GM19372 (cell line): ENCODE data around the gene ADCY2.

Experiments used
- ATAC-seq: cut with Tn5 transposase; IDR thresholded peaks from one replicate; pipeline ENCODE4 v1.9.1; 2021; ENCODE audit warnings: mild to moderate bottlenecking, low read depth, moderate library complexity; ENCODE audit not compliant: unreplicated experiment

Gene ADCY2

DNA sequence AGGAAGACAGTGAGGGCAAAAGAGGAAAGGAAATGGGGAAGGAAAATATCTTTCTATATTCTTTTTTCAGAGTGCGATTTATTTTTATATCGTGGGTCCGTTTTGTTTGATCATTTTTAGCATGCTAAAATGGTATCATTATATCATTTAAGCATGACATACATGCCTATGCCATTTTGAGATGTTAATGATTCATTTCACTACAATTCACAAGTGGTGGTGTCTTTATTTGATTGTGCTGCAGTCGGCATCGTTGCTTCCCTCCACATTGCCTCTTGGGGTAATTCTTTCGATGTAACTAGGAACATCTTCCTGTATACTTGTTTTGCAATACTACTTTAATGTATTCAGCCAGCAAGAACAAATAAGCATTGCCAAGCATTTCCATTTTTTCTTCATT lies 309.8 kb downstream of the ADCY2 start:
- no peak for ATAC-seq

- no peak for ATAC-seq
Measured at GRCh38 chr5:7706256-7706655, 310.3 kb downstream of the ADCY2 start.

DNA sequence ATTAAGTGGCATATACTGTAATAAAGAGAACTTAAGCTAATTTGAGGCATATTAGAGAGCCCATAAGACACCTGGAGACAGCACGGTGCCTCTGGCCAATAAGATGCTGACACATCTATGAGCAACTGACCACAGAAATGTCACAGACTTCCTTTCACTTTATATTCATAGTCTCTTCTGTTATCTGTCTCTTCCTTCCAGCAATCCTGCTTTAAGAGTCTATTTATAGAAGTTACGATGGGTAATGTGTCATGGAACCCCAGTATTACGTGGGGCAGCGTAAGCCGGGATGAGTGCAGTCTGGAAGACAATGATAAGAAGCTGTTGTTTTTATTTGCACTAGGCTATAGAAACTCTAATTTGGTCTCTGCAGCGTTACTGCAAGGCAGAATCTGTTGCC lies 318.2 kb downstream of the ADCY2 start:
- no peak for ATAC-seq

DNA sequence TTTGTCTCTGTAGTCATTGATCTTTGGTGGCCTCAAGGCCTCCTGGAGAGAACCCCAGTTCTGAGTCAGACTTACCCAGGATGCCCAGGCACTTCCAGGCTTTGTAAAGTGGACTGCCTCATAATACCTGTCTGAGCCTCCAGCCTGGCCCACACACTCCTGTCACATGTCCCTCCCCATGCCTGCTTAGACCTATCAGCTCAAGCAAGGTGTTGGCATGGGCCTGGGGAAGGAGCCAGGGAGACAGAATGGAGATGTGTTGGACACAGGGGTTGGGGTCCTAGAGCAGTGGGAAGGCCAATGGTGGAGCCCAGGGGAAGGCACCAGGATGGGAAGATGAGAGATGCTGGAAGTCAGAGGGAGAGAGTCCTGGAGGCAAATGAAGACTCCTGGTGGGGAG lies 318.8 kb downstream of the ADCY2 start:
- ATAC-seq = no peak

- ATAC-seq = no peak
Measured at GRCh38 chr5:7717691-7718090, 321.8 kb downstream of the ADCY2 start.

DNA sequence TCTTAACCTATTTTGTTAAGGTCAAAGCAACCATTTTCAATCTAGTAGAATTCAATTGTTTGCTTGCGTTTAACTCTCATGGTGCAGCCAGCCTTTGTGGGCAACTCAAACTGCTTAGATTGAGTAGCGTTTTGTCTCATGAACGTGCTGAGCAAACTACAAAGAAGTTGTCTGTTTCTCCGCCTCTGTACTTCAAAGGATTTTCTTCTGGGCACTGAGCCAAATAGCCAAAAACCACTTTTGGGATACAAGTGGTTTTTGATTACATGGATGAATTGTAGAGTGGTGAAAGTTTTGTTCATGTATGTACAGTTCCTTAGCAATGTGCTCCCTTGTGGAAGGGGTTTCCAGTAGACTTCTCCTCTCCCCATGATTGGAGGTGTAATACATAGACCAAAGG lies 332.1 kb downstream of the ADCY2 start:
- ATAC-seq = no peak

- ATAC-seq = no peak
Measured at GRCh38 chr5:7741415-7742065, 345.6 kb downstream of the ADCY2 start.

- no peak for ATAC-seq
Measured at GRCh38 chr5:7742241-7742656, 346.3 kb downstream of the ADCY2 start.

GRCh38 chr5:7745882-7746610 lies 350.1 kb downstream of the ADCY2 start:
- no peak for ATAC-seq

DNA sequence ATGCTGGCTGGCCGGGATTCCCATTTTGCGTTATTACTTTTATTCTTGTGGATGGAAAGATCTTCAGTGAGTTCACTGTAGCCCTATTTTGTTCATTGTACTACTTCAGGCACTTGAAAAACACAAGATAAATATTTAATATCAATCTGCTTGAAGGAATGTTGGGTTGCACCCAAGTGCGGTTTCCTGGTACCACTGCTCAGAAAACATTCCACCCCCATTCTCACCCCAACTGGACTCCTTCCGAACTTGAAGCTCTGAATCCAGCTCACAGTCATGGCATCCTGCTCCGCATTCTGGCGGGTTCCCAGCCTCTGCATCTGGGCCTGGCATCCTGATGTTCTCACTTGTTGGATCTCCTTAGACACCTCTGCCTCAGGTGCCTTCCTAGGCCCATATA lies 351.8 kb downstream of the ADCY2 start:
- ATAC-seq = no peak

- no peak for ATAC-seq
Measured at GRCh38 chr5:7749626-7750025, 353.7 kb downstream of the ADCY2 start.

- no peak for ATAC-seq
Measured at GRCh38 chr5:7751874-7752273, 355.9 kb downstream of the ADCY2 start.

GRCh38 chr5:7753181-7753580 lies 357.2 kb downstream of the ADCY2 start:
- no peak for ATAC-seq

DNA sequence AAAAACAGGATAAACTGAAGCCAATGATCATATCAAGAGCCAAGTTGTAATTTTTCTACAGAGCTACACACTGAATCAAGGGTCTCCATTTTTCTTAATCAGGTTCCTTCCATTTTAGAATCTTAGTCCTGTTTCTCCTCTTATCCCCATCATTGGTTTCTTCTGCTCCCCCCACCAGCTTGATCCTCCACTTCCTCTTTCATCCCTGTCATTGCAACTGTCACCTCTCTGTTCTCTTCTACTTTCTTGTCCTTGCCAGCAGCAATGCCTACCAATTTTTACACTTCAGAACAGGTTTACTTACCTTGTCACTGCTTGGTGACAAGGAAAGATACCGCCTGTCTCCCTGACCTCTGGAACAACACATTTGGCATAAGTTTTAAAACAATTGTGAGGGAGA lies 357.7 kb downstream of the ADCY2 start:
- no peak for ATAC-seq

GRCh38 chr5:7754490-7754889 lies 358.6 kb downstream of the ADCY2 start:
- no peak for ATAC-seq

- ATAC-seq = peak; percentile 87
Measured at GRCh38 chr5:7754997-7755596, 359.2 kb downstream of the ADCY2 start.

GRCh38 chr5:7755958-7756357 lies 360.0 kb downstream of the ADCY2 start:
- ATAC-seq = no peak

DNA sequence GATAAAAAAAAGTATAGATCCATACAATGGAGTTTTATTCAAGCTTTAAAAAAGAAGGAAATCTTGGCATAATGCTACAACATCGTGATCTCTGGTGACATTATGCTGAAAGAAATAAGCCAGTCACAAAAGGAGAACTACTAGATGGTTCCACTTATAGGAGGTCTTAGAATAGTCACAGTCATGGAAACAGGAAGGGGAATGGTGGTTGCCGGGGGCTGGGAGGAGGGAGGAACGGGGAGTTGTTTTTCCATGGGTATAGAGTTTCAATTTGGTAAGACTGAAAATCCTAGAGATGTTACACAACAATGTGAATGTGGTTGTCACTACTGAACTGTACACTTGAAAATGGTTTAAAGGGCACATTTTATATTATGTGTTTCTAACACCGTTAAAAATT lies 360.5 kb downstream of the ADCY2 start:
- ATAC-seq = no peak

DNA sequence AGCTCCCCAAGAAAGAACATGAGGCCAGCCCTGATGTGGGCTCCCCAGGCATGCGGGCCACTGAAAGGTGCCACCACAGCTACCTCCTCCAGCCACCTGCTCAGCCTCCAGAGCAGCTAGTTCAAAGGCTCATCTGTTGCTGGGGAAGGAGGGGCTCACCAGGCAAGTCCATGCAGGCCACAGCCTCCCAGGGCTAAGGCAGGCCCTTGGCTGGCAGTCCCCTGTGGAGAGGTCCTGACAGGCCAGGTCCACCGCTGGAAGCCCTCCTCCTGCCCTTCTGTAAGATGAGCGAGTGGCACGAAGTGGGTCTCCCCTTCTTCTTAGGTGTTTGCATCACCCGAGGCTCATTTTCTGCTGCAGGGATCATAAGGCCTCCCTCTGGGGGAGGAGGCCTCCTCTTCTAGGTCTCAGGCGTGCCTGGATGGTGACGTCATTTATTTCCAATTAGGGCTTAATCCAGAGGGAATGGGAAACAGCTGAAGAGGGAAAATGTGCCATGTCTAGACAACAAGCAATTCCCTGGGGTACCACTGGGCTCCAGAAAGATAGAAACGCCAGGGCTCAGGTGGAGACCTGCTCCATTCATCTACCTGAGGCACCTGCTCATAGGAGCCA lies 363.4 kb downstream of the ADCY2 start:
- ATAC-seq = no peak

DNA sequence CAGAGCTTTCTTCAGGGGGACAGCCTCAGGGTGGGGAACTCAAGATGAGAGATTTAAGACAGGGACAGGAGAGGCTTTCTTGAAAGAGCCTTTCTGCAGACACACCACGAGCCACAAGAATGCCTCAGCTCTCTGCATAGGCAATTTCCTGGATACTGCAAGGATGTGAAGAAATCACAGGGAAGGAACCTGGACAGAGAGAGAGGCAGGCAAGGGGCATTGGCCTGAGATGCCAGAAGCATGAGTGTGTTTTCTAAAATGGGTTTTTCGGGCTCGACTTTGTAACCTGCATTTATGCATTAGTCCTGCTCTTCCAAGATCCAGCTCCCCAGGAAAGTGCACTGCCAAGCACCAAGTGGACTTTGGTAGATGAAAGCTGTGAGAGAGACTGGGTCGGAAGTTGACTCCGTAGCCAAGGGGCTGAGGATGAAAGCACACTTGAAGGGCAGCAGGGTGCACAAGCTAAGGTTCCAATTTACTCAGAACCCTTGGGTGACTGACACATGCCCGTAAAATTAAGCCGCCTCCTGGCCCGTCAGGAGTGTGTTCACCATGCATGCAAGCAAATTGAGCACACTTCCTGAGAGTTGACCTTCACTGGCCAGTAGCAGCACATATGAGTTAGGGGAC lies 364.1 kb downstream of the ADCY2 start:
- no peak for ATAC-seq

DNA sequence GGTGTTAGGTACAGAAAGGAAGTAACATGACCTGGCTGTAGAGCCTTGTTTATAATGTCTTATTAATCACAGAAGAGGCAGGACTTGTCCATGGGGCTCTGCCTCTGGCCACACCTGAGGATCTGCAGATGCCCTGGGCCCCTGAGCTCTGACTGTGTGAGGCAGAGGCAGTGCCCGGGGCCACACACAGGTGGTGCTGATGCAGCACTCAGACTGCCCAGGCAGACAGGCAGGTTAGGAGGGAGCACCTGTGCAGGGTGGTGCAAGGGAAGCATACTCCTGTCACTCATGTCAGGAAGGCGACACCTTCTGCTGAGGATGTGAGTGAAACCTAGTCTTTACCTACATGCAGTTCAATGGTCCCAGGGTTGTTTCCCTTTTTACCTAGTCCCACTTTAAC lies 366.3 kb downstream of the ADCY2 start:
- ATAC-seq = no peak
